IMR-90 (cell line): ENCODE data around the gene LRCH4. TPM values are rescaled to one million over a fixed set of nuclear protein-coding genes. Genes with fewer than 3 reads are reported as not detected.

Source experiments
- ATAC-seq: fragments of 200-7000 bp; cut with Tn5 transposase; 2 replicates; pipeline ENCODE4 v1.9.1; 2020; ENCODE audit warnings: low read depth, mild to moderate bottlenecking, moderate library complexity
- BruUV-seq: library from RNA; stranded (reverse); fragments of 400-500 nt; replicated peaks from 2 replicates; lab custom pipeline; 2021; lab: Mats Ljungman, UMichigan
- CTCF ChIA-PET: fragments of 300-600 bp; formaldehyde crosslinking; extraction: SDS; loops from one replicate; lab custom pipeline; 2021; ENCODE audit warnings: antibody characterized with exemption; lab: Yijun Ruan, JAX
- POLR2A ChIA-PET: fragments of 300-600 bp; sonication (Branson Sonifier 250); formaldehyde crosslinking; loops from one replicate; lab custom pipeline; 2022; ENCODE audit warnings: antibody characterized with exemption; ENCODE audit not compliant: unreplicated experiment; lab: Charles Lee
- DNase-seq: peaks from one replicate; pipeline ENCODE4 v3.0.0; 2013
- H2AFZ ChIP-seq: replicated peaks from 2 replicates; pipeline ENCODE3; 2013; ENCODE audit warnings: low read length, mild to moderate bottlenecking; ENCODE audit not compliant: poor library complexity
- H2AK5ac ChIP-seq: 2 replicates; pipeline ENCODE4 v1.6.1; 2013; ENCODE audit warnings: low read depth, low read length, inconsistent platforms
- H2AK9ac ChIP-seq: replicated peaks from 2 replicates; pipeline ENCODE3; 2013; ENCODE audit warnings: mild to moderate bottlenecking, low read depth, low read length, moderate library complexity; ENCODE audit not compliant: poor library complexity
- H2BK120ac ChIP-seq: 2 replicates; pipeline ENCODE4 v1.6.1; 2013; ENCODE audit warnings: low read depth, low read length, inconsistent platforms
- H2BK15ac ChIP-seq: 3 replicates; pipeline ENCODE4 v1.6.1; 2013; ENCODE audit warnings: low read depth, low read length, inconsistent platforms
- H2BK20ac ChIP-seq: 2 replicates; pipeline ENCODE4 v1.6.1; 2013; ENCODE audit warnings: low read depth, mild to moderate bottlenecking, inconsistent platforms, low read length, moderate library complexity
- H2BK5ac ChIP-seq: 2 replicates; pipeline ENCODE4 v1.6.1; 2013; ENCODE audit warnings: mild to moderate bottlenecking, low read depth, low read length, inconsistent platforms; ENCODE audit not compliant: poor library complexity, severe bottlenecking
- H3K14ac ChIP-seq: replicated peaks from 2 replicates; pipeline ENCODE4 v1.6.1; 2013; ENCODE audit warnings: low read depth, low read length, inconsistent platforms
- H3K18ac ChIP-seq: 2 replicates; pipeline ENCODE4 v1.6.1; 2013; ENCODE audit warnings: low read depth, low read length, control low read depth
- H3K23ac ChIP-seq: 2 replicates; pipeline ENCODE4 v1.6.1; 2013; ENCODE audit warnings: low read depth, low read length, inconsistent platforms
- H3K27ac ChIP-seq: 2 replicates; pipeline ENCODE4 v1.5.1; 2013; ENCODE audit warnings: mild to moderate bottlenecking, control low read depth, low read length; ENCODE audit not compliant: insufficient read depth
- H3K27me3 ChIP-seq: 2 replicates; pipeline ENCODE4 v1.6.1; 2013; ENCODE audit warnings: low read length; ENCODE audit not compliant: control insufficient read depth, insufficient read depth
- H3K36me3 ChIP-seq: 2 replicates; pipeline ENCODE4 v1.6.1; 2013; ENCODE audit warnings: low read length, mixed read lengths; ENCODE audit not compliant: control insufficient read depth, insufficient read depth
- H3K4ac ChIP-seq: 2 replicates; pipeline ENCODE4 v1.6.1; 2013; ENCODE audit warnings: low read depth, low read length, inconsistent platforms
- H3K4me1 ChIP-seq: 2 replicates; pipeline ENCODE4 v1.6.1; 2013; ENCODE audit warnings: low read length, mixed read lengths; ENCODE audit not compliant: control insufficient read depth, insufficient read depth
- H3K4me2 ChIP-seq: 2 replicates; pipeline ENCODE4 v1.6.1; 2013; ENCODE audit warnings: low read depth, mild to moderate bottlenecking, control low read depth, low read length, moderate library complexity
- H3K4me3 ChIP-seq: 2 replicates; pipeline ENCODE4 v1.5.1; 2013; ENCODE audit warnings: low read depth, mild to moderate bottlenecking, control low read depth, low read length, moderate library complexity; ENCODE audit not compliant: insufficient read depth
- H3K56ac ChIP-seq: 2 replicates; pipeline ENCODE4 v1.6.1; 2013; ENCODE audit warnings: low read length, inconsistent platforms; ENCODE audit not compliant: insufficient read depth; ENCODE audit errors: extremely low read depth
- H3K79me1 ChIP-seq, 2 experiments: 2 replicates each; pipeline ENCODE4 v1.6.1; 2013; ENCODE audit warnings: low read length in 2 of 2, inconsistent platforms in 1 of 2, low read depth in 1 of 2
- H3K9ac ChIP-seq: 2 replicates; pipeline ENCODE4 v1.6.1; 2013; ENCODE audit warnings: low read depth, low read length, control low read depth
- H3K9me1 ChIP-seq: 2 replicates; pipeline ENCODE4 v1.6.1; 2013; ENCODE audit warnings: low read length, inconsistent platforms; ENCODE audit not compliant: insufficient read depth
- H3K9me3 ChIP-seq: 2 replicates; pipeline ENCODE4 v1.6.1; 2013; ENCODE audit warnings: low read length; ENCODE audit not compliant: control insufficient read depth, insufficient read depth
- H4K20me1 ChIP-seq: 2 replicates; pipeline ENCODE4 v1.6.1; 2013; ENCODE audit warnings: low read length, inconsistent platforms; ENCODE audit not compliant: insufficient read depth
- H4K5ac ChIP-seq: 2 replicates; pipeline ENCODE4 v1.6.1; 2013; ENCODE audit warnings: mild to moderate bottlenecking, low read depth, low read length, control low read depth
- H4K8ac ChIP-seq, 2 experiments: 2 replicates each; pipeline ENCODE4 v1.6.1; 2013; ENCODE audit warnings: low read depth in 2 of 2, low read length in 2 of 2, control low read depth in 1 of 2, inconsistent platforms in 1 of 2
- H4K91ac ChIP-seq: 2 replicates; pipeline ENCODE4 v1.6.1; 2013; ENCODE audit warnings: low read depth, low read length, inconsistent platforms; ENCODE audit not compliant: insufficient read depth
- CHD1 ChIP-seq: IDR thresholded peaks from 2 replicates; pipeline ENCODE4 v1.6.1; 2012; ENCODE audit warnings: low read depth, low read length, improper control_type of control experiment
- WGBS, 2 experiments: methylation state at CpG; one replicate each; pipeline versions ENCODE4 v1.1.5 to v1.1.7; 2013; ENCODE audit warnings: missing lambda C conversion rate in 2 of 2; ENCODE audit not compliant: insufficient read length in 1 of 2; ENCODE audit errors: extremely low coverage in 2 of 2; 5-methylcytosine and 5-hydroxymethylcytosine counted together
- dilution Hi-C: fragments of 300-500 bp; cut with HindIII; formaldehyde crosslinking; loops from one replicate; pipeline ENCODE4 v1.14.3; 2018; ENCODE audit warnings: low sequenced_read_pairs; ENCODE audit not compliant: unreplicated experiment
- in situ Hi-C: fragments of 300-500 bp; cut with MboI; formaldehyde crosslinking; loops from 3 replicates; pipeline ENCODE4 v1.14.3; 2019; ENCODE audit warnings: low sequenced_read_pairs, inconsistent platforms, mixed read lengths
- intact Hi-C: fragments of 100-400 bp; cut with micrococcal nuclease; formaldehyde crosslinking; loops from 2 replicates; pipeline ENCODE4 v1.10.0; 2022
- polyA plus RNA-seq, 3 experiments: library from polyadenylated mRNA; depleted of rRNA; stranded (reverse); fragments of >200 nt; gene quantifications; 2 replicates each; pipeline ENCODE4 v1.2.3, GENCODE V29; 2012; ENCODE audit warnings: low replicate concordance in 1 of 3
- total RNA-seq: library from RNA; depleted of rRNA; stranded (reverse); fragments of >200 nt; gene quantifications from 2 replicates; pipeline ENCODE4 v1.2.3, GENCODE V29; 2012

The LRCH4 gene
- total and polyA plus RNA-seq, 2 of the 4 experiments (the other 2 are of a cell fraction) = 5.0 to 41.3 TPM

DNA sequence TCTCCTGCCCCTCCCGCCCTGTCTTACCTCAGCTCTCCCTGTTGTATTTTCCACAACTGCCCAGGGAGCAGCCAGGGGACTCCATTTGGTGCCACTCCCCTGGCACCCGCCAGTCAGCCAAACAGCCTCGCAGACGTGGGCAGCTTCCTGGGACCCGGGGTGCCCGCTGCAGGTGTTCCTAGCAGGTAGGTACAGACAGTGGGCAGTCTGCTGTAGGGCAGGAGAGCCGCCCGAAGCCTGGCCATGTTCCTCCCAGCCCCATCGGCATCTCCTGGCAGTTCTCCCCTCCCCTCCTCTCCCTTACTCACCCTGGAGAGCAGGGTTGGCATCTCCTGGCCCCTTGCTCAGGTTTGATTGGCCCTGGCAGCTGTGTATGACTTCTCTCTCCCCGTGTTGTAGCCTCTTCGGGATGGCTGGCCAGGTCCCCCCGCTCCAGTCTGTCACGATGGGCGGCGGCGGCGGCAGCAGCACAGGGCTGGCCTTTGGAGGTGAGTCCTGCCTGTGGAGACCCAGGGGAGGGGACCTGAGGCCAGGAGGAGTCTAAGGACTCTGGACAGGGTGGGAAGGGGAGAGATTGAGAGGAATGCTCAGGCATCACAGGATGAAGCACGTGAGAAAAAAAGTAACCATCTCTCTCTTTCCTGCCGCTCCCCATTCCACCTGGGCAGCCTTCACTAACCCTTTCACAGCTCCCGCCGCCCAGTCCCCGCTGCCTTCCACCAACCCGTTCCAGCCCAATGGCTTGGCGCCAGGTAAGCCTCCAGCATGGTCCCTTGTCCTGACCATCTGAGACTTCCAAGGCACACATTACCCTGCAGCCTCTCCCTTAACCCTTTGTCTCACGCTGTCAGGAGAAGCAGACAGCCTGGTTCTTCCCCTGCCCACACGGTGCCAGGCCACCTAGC, 23.5 kb downstream of the LRCH4 start:
- H3K27ac ChIP-seq = no peak overlapping the region
- no peak overlapping the region for H4K91ac ChIP-seq
- no peaks in the 10 kb centered on the region for H3K9me1 ChIP-seq
- no peak overlapping the region for H2AK9ac ChIP-seq
- no peak overlapping the region for H2BK15ac ChIP-seq
- no peak overlapping the region for H2AK5ac ChIP-seq
- no peak overlapping the region for H3K18ac ChIP-seq
- H4K20me1 ChIP-seq = no peaks in the 10 kb centered on the region
- in situ Hi-C loops (loop anchor here (5.0 kb wide), 1 partner anchor 90 kb away; no protein-coding TSS in a partner anchor), intact Hi-C loops (no loop called here), dilution Hi-C loops (no loop called here)
- no peak overlapping the region for H4K5ac ChIP-seq
- WGBS, 2 experiments = 89% methylated on average over 8 of the region's 26 CpGs; no CpG with 5 or more reads in 1 of the 2 experiments
- no peaks in the 10 kb centered on the region for H3K36me3 ChIP-seq
- no peaks in the 10 kb centered on the region for H3K9me3 ChIP-seq
- no peak overlapping the region for H3K23ac ChIP-seq
- no TSS peak for BruUV-seq
- ATAC-seq (no peak), DNase-seq (no peak)
- H3K27me3 ChIP-seq = no peaks in the 10 kb centered on the region
- peaks cover 2% of the 10 kb centered on the region; the same call in 1 of the 2 replicates for H3K4me1 ChIP-seq
- H3K9ac ChIP-seq = no peak overlapping the region
- no peak overlapping the region for H2BK20ac ChIP-seq
- no peak overlapping the region for H3K14ac ChIP-seq
- CTCF ChIA-PET = no interaction called here
- POLR2A ChIA-PET = no interaction called here
- TF ChIP-seq CHD1 = no peak
- no peak overlapping the region for H4K8ac ChIP-seq
- H3K4ac ChIP-seq = no peak overlapping the region
- no peak overlapping the region for H2AFZ ChIP-seq
- H3K79me1 ChIP-seq = no peaks in the 10 kb centered on the region
- no peak overlapping the region for H2BK5ac ChIP-seq
- no peak overlapping the region for H2BK120ac ChIP-seq
- H3K56ac ChIP-seq = no peak overlapping the region
- H3K4me3 ChIP-seq = no peak overlapping the region
- H3K4me2 ChIP-seq = no peak overlapping the region
